OCI-LY1 (cell line): ENCODE results near the gene BBS9.

Experiments used
- H2AFZ ChIP-seq: fragments of 200-600 bp; sonication (generic), shearing (Covaris generic); 2 replicates; pipeline ENCODE4 v1.6.0; 2014; ENCODE audit warnings: antibody characterized with exemption, mild to moderate bottlenecking, low read length
- H3F3A ChIP-seq: fragments of 200-600 bp; sonication (generic), shearing (Covaris generic); 2 replicates; pipeline ENCODE4 v1.6.0; 2014; ENCODE audit warnings: mild to moderate bottlenecking, antibody characterized with exemption, low read length, moderate library complexity; ENCODE audit not compliant: insufficient read depth
- H3K27ac ChIP-seq: fragments of 200-600 bp; sonication (generic); 2 replicates; pipeline ENCODE4 v1.5.1; 2014; ENCODE audit warnings: low read length, mixed run types, mild to moderate bottlenecking, low read depth; ENCODE audit not compliant: poor library complexity, severe bottlenecking
- H3K27me3 ChIP-seq: fragments of 200-600 bp; sonication (generic); 2 replicates; pipeline ENCODE4 v1.6.0; 2014; ENCODE audit warnings: antibody characterized with exemption, mild to moderate bottlenecking, low read length, moderate library complexity; ENCODE audit not compliant: insufficient read depth
- H3K36me3 ChIP-seq: fragments of 200-600 bp; sonication (generic); 2 replicates; pipeline ENCODE4 v1.6.1; 2014; ENCODE audit warnings: mild to moderate bottlenecking, antibody characterized with exemption, low read length, moderate library complexity, mixed read lengths; ENCODE audit not compliant: insufficient read depth
- H3K4me1 ChIP-seq: fragments of 200-600 bp; sonication (generic); 2 replicates; pipeline ENCODE4 v1.5.1; 2014; ENCODE audit warnings: mild to moderate bottlenecking, low read length, moderate library complexity; ENCODE audit not compliant: insufficient read depth, severe bottlenecking
- H3K4me2 ChIP-seq: fragments of 200-600 bp; sonication (generic), shearing (Covaris generic); 2 replicates; pipeline ENCODE4 v1.6.1; 2014; ENCODE audit warnings: low read length
- H3K4me3 ChIP-seq: fragments of 200-600 bp; sonication (generic); 2 replicates; pipeline ENCODE4 v1.5.1; 2014; ENCODE audit warnings: low read length, low read depth, mild to moderate bottlenecking, mixed read lengths; ENCODE audit not compliant: poor library complexity, severe bottlenecking
- H3K79me2 ChIP-seq: fragments of 200-600 bp; shearing (Covaris generic); 2 replicates; pipeline ENCODE4 v1.6.1; 2016; ENCODE audit warnings: mixed run types, low read length, mixed read lengths; ENCODE audit not compliant: insufficient read depth
- H3K9ac ChIP-seq: fragments of 200-600 bp; sonication (generic), shearing (Covaris generic); 2 replicates; pipeline ENCODE4 v1.6.1; 2014; ENCODE audit warnings: mild to moderate bottlenecking, low read length, mixed read lengths
- H3K9me2 ChIP-seq: fragments of 200-600 bp; sonication (generic), shearing (Covaris generic); 2 replicates; pipeline ENCODE4 v1.6.1; 2014; ENCODE audit warnings: low read depth, mild to moderate bottlenecking, low read length, mixed read lengths
- H3K9me3 ChIP-seq: fragments of 200-600 bp; shearing (Covaris generic); 2 replicates; pipeline ENCODE4 v1.6.1; 2014; ENCODE audit warnings: low read length, mixed read lengths
- H4K20me1 ChIP-seq: fragments of 200-600 bp; sonication (generic), shearing (Covaris generic); 2 replicates; pipeline ENCODE4 v1.6.0; 2016; ENCODE audit warnings: mild to moderate bottlenecking, low read length; ENCODE audit not compliant: insufficient read depth
- CTCF ChIP-seq: fragments of 200-600 bp; sonication (generic), shearing (Covaris generic); IDR thresholded peaks from 2 replicates; pipeline ENCODE4 v1.5.1; 2017; ENCODE audit warnings: mild to moderate bottlenecking, antibody characterized with exemption, low read length, moderate library complexity, mixed read lengths
- EZH2 ChIP-seq: fragments of 200-600 bp; sonication (generic), shearing (Covaris generic); IDR thresholded peaks from 2 replicates; pipeline ENCODE4 v1.8.0; 2017; ENCODE audit warnings: borderline replicate concordance, mixed run types, mild to moderate bottlenecking, antibody characterized with exemption, low read length, moderate library complexity, mixed read lengths

The BBS9 gene

DNA sequence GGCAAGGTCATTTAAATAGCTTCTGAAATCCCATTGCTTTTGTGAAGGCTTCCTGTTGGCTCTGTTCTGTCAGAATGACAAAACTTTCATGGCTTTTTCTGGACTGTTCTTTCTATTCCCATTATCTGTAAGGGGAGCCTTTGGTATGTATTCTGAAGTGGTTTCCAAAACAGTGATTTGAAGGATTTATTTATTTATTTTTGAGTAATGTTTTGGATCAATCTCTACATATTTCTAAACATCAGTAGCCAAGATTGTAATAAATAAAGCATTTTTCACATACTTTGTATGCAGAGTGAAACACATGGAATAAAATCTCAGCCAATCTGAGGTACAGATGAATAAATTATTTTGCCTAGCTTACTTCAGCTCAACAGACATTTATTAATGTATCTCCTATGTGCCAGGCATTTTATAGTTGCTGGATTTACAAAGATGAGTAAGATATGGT is 121.1 kb downstream of the BBS9 start:
- Histone ChIP-seq H3K4me2 (no peak overlapping the region), H3K36me3 (no peaks in the 10 kb centered on the region), H3K79me2 (no peaks in the 10 kb centered on the region), H3K9ac (no peak overlapping the region), H3K4me1 (no peaks in the 10 kb centered on the region), H3K4me3 (no peak overlapping the region), H3F3A (no peaks in the 10 kb centered on the region), H3K9me3 (no peaks in the 10 kb centered on the region), H4K20me1 (no peaks in the 10 kb centered on the region), H3K27me3 (no peaks in the 10 kb centered on the region), H3K27ac (no peak overlapping the region), H2AFZ (no peak overlapping the region), H3K9me2 (no peaks in the 10 kb centered on the region)
- TF ChIP-seq CTCF (no peak), EZH2 (no peak)

GRCh38 chr7:33251301-33251700 is 121.9 kb downstream of the BBS9 start:
- no peaks in the 10 kb centered on the region for H4K20me1 ChIP-seq
- H3K27me3 ChIP-seq: no peaks in the 10 kb centered on the region
- no peaks in the 10 kb centered on the region for H3K9me2 ChIP-seq
- no peak overlapping the region for H3K4me3 ChIP-seq
- H3K9me3 ChIP-seq: no peaks in the 10 kb centered on the region
- H3K79me2 ChIP-seq: no peaks in the 10 kb centered on the region
- H3F3A ChIP-seq: no peaks in the 10 kb centered on the region
- no peaks in the 10 kb centered on the region for H3K36me3 ChIP-seq
- H2AFZ ChIP-seq: no peak overlapping the region
- no peak overlapping the region for H3K4me2 ChIP-seq
- TF ChIP-seq EZH2 (no peak), CTCF (no peak)
- no peaks in the 10 kb centered on the region for H3K4me1 ChIP-seq
- no peak overlapping the region for H3K27ac ChIP-seq
- H3K9ac ChIP-seq: no peak overlapping the region

DNA sequence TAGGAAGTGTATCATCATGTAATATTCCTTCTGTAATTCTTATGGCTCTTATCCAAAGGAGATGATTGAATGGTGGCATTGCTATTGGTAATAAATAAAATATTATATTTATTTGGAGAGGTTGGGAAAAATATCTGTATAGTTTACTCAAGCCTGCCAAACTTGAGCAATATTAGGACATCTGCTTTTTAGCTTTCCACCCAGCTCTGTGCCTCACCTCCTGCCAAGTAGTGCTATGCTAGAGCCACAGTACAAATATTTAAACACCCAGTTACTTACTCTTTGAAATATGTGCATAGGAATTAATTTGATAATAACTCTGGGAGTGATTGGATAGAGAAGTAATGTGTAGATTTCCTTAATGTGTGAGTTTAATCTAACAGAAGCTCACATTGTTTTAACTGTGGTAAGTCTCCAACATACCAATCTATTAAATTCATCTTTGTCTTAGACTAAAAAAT is 129.2 kb downstream of the BBS9 start:
- H3K79me2 ChIP-seq: no peaks in the 10 kb centered on the region
- TF ChIP-seq CTCF (no peak), EZH2 (no peak)
- no peaks in the 10 kb centered on the region for H3F3A ChIP-seq
- H3K27me3 ChIP-seq: no peaks in the 10 kb centered on the region
- H3K4me1 ChIP-seq: no peaks in the 10 kb centered on the region
- no peak overlapping the region for H3K4me2 ChIP-seq
- no peak overlapping the region for H3K27ac ChIP-seq
- no peaks in the 10 kb centered on the region for H3K9me3 ChIP-seq
- H4K20me1 ChIP-seq: no peaks in the 10 kb centered on the region
- no peak overlapping the region for H2AFZ ChIP-seq
- no peak overlapping the region for H3K9ac ChIP-seq
- H3K4me3 ChIP-seq: no peak overlapping the region
- H3K9me2 ChIP-seq: no peaks in the 10 kb centered on the region
- no peaks in the 10 kb centered on the region for H3K36me3 ChIP-seq
